Neural crest cell (in vitro differentiated cells): Measurements from ENCODE around the gene ZNF22. TPM values are rescaled to one million over a fixed set of nuclear protein-coding genes. Genes with fewer than 3 reads are reported as not detected.

Experiments
- DNase-seq: peaks from one replicate; pipeline ENCODE4 v3.0.0; 2021; ENCODE audit warnings: low read depth, mixed read lengths, low spot score
- H3K27ac Mint-ChIP-seq: one replicate; pipeline ENCODE4 v1.8.0; 2021; ENCODE audit warnings: mild to moderate bottlenecking, mixed read lengths; ENCODE audit not compliant: unreplicated experiment
- H3K27me3 Mint-ChIP-seq: 2 replicates; pipeline ENCODE4 v1.8.0; 2021; ENCODE audit warnings: low read depth, mild to moderate bottlenecking, mixed read lengths
- H3K36me3 Mint-ChIP-seq: 2 replicates; pipeline ENCODE4 v1.8.0; 2021; ENCODE audit warnings: low read depth, mild to moderate bottlenecking, mixed read lengths
- H3K4me1 Mint-ChIP-seq: 2 replicates; pipeline ENCODE4 v1.8.0; 2021; ENCODE audit warnings: mixed read lengths
- H3K4me3 Mint-ChIP-seq: one replicate; pipeline ENCODE4 v1.8.0; 2021; ENCODE audit warnings: mild to moderate bottlenecking, mixed read lengths
- H3K9me3 Mint-ChIP-seq: 2 replicates; pipeline ENCODE4 v1.8.0; 2021; ENCODE audit warnings: mixed read lengths
- CTCF ChIP-seq: fragments of 200-600 bp; sonication (generic); conservative IDR thresholded peaks from 2 replicates; pipeline ENCODE4 v1.5.0; 2021; ENCODE audit warnings: antibody characterized with exemption, mild to moderate bottlenecking
- total RNA-seq: library from RNA; stranded (reverse); gene quantifications from 2 replicates; pipeline ENCODE4 v1.2.1, GENCODE V29; 2021

Gene ZNF22
- total RNA-seq, 1 donor from 2014 or later: 51.0 TPM

GRCh38 chr10:44970812-44971395 is 29.8 kb upstream of the ZNF22 start:
- H3K27ac Mint-ChIP-seq: peak overlapping the region; percentile 43
- H3K36me3 Mint-ChIP-seq: peaks cover 5% of the 10 kb centered on the region
- H3K4me1 Mint-ChIP-seq: peaks cover 46% of the 10 kb centered on the region
- no peak for DNase-seq
- no peak for TF ChIP-seq CTCF
- no peaks in the 10 kb centered on the region for H3K9me3 Mint-ChIP-seq
- peak overlapping the region; percentile 73 for H3K4me3 Mint-ChIP-seq
- no peaks in the 10 kb centered on the region for H3K27me3 Mint-ChIP-seq

- no peak overlapping the region for H3K27ac Mint-ChIP-seq
- no peak for DNase-seq
- TF ChIP-seq CTCF: no peak
- H3K36me3 Mint-ChIP-seq: peaks cover 5% of the 10 kb centered on the region
- H3K27me3 Mint-ChIP-seq: no peaks in the 10 kb centered on the region
- H3K4me1 Mint-ChIP-seq: peaks cover 44% of the 10 kb centered on the region
- no peaks in the 10 kb centered on the region for H3K9me3 Mint-ChIP-seq
- H3K4me3 Mint-ChIP-seq: no peak overlapping the region
Measured at GRCh38 chr10:44971434-44971833, 29.3 kb upstream of the ZNF22 start.

- peak overlapping the region; percentile 35 for H3K27ac Mint-ChIP-seq
- peaks cover 43% of the 10 kb centered on the region for H3K4me1 Mint-ChIP-seq
- H3K36me3 Mint-ChIP-seq: peaks cover 5% of the 10 kb centered on the region
- no peak for TF ChIP-seq CTCF
- H3K9me3 Mint-ChIP-seq: no peaks in the 10 kb centered on the region
- H3K4me3 Mint-ChIP-seq: no peak overlapping the region
- no peaks in the 10 kb centered on the region for H3K27me3 Mint-ChIP-seq
- no peak for DNase-seq
Measured at GRCh38 chr10:44971935-44972757, 28.6 kb upstream of the ZNF22 start.

- TF ChIP-seq CTCF: no peak
- Mint-ChIP-seq H3K4me3 (no peak overlapping the region), H3K36me3 (peaks cover 5% of the 10 kb centered on the region), H3K27me3 (no peaks in the 10 kb centered on the region), H3K9me3 (no peaks in the 10 kb centered on the region), H3K4me1 (peaks cover 37% of the 10 kb centered on the region), H3K27ac (no peak overlapping the region)
- DNase-seq: no peak
Measured at GRCh38 chr10:44972874-44973306, 27.8 kb upstream of the ZNF22 start.

GRCh38 chr10:44973323-44974081 is 27.2 kb upstream of the ZNF22 start:
- Mint-ChIP-seq H3K4me3 (peak overlapping the region; percentile 19), H3K27ac (no peak overlapping the region)
- TF ChIP-seq CTCF: no peak

More at GRCh38 chr10:44973323-44974081, 27.2 kb upstream of the ZNF22 start:
- Mint-ChIP-seq H3K4me1 (peaks cover 37% of the 10 kb centered on the region), H3K9me3 (no peaks in the 10 kb centered on the region), H3K27me3 (no peaks in the 10 kb centered on the region), H3K36me3 (peaks cover 5% of the 10 kb centered on the region)
- DNase-seq: no peak
